CD4-positive, alpha-beta T cell treated with Interleukin-6 for 4 hours (primary cell): ENCODE results near the gene COBLL1.
"Not testable (repeated sequence)": the region's sequence is repeated elsewhere in the genome, so short reads cannot be mapped to it uniquely, and the experiment has no call there.

Experiments
- DNase-seq: peaks from one replicate; pipeline ENCODE4 v3.0.0-alpha.2; 2020; ENCODE audit warnings: mixed read lengths

COBLL1 gene, protein sequence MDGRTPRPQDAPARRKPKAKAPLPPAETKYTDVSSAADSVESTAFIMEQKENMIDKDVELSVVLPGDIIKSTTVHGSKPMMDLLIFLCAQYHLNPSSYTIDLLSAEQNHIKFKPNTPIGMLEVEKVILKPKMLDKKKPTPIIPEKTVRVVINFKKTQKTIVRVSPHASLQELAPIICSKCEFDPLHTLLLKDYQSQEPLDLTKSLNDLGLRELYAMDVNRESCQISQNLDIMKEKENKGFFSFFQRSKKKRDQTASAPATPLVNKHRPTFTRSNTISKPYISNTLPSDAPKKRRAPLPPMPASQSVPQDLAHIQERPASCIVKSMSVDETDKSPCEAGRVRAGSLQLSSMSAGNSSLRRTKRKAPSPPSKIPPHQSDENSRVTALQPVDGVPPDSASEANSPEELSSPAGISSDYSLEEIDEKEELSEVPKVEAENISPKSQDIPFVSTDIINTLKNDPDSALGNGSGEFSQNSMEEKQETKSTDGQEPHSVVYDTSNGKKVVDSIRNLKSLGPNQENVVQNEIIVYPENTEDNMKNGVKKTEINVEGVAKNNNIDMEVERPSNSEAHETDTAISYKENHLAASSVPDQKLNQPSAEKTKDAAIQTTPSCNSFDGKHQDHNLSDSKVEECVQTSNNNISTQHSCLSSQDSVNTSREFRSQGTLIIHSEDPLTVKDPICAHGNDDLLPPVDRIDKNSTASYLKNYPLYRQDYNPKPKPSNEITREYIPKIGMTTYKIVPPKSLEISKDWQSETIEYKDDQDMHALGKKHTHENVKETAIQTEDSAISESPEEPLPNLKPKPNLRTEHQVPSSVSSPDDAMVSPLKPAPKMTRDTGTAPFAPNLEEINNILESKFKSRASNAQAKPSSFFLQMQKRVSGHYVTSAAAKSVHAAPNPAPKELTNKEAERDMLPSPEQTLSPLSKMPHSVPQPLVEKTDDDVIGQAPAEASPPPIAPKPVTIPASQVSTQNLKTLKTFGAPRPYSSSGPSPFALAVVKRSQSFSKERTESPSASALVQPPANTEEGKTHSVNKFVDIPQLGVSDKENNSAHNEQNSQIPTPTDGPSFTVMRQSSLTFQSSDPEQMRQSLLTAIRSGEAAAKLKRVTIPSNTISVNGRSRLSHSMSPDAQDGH

DNA sequence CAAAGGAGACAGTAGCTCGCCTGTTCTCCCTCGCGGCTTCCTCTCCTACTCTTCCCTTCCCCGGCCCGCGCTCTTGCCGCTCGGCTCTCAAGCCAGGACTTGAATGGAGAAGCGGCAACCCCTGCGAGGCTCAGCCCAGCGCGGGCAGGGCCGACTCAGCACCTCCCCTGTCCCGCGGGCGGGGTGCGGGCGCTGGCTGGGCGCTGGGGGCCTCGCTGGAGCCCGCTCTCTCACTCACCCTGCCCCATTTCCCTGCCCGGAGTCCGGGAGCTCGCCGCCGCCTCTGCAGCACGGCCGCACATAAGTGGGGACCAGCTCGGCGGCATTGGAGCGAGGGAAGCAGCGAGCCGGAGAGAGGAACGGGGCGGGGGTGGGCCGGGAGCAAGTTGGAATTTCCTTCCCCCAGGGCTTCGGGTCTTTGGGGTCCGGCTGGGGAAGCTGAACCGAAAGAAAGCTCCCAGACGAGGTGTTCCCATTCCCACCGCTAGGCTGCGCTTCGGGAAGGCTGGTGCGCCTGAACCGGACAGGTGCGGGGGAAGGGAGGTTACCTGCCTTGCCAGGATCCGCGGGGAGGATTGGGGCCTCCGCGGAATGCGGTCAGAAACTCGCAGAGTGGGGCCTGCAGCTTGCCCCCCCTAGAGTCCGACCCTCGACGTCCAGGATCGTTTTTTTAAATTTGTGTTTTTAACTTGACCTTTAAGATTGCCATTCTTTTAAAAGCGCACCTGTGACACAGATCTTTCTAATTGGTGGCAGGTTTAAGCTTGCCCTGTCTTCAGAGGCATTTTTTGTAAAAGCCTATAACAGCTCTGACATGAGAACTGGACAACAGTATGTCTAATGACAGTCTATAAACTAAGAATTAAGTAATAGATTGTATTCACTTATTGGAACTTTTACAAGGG lies at the start of gene COBLL1:
Gene COBLL1, minus strand, starts transcription at position 105 of the 905 bp plus-strand sequence. CDS start 627 bp downstream, outside the sequence.
- DNase-seq = peak; percentile 21

DNA sequence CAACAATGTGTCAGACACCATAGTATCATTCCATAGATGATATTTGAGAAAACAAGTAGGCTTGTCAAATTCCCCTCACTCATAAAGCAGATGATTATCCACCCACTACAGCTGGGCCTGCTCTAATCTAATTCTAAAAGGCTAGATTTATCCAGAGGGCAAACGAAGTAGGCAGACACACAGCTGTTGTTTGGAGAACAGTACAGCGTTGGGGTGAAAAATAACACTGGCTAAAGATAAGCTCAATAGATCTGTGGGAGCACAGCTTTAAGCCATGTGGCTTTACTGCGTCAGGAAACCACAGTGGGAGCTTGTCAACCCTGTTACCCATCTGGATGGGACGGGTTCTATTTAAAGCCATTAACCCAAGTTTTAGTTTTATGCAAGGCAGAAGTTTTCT lies 48.9 kb upstream of the COBLL1 start:
- DNase-seq = no peak

DNA sequence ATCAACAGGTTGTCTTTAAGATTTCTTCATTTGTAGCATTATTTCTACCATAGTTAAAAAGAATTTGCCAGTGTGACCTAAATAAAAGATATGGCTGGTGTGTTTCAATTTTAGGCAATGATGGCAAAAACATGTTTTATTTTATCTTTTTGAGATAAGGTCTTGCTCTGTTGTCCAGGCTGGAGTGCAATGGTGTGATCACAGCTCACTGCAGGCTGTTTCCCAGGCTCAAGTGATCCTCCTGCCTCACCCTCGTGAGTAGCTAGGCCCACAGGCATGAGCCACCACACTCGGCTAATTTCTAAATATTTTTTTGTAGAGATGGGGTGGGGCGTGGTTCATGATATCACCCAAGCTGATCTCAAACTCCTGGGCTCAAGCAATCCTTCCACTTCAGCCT lies 47.0 kb upstream of the COBLL1 start:
- DNase-seq = no peak

GRCh38 chr2:164887434-164888144 lies 46.0 kb upstream of the COBLL1 start:
- DNase-seq = no peak

DNA sequence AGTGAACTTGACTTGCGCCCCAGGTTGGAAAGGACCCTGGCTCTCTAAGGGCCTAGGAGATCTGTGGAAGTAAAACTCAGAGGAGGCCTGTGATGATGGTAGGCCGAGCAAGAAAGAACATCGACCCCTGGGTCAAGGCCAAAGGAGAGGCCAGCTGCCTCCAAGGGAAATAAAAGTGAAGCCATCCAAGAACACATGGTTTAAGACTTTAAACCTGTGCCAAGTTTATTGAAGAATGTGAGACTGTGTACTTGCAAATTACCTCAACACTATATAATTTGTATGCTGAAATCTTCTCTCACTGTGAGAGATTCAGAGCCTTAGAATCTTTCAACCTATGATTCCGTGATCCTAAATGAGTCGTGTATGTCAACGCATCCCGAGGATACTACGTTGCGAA lies 40.7 kb upstream of the COBLL1 start:
- DNase-seq = no peak

- DNase-seq = no peak
Observed at GRCh38 chr2:164881524-164881923, 39.9 kb upstream of the COBLL1 start.

- no peak for DNase-seq
Observed at GRCh38 chr2:164879901-164880535, 38.4 kb upstream of the COBLL1 start.

GRCh38 chr2:164877927-164878326 lies 36.3 kb upstream of the COBLL1 start:
- DNase-seq = no peak

- DNase-seq = no peak
Observed at GRCh38 chr2:164877169-164877568, 35.5 kb upstream of the COBLL1 start.

DNA sequence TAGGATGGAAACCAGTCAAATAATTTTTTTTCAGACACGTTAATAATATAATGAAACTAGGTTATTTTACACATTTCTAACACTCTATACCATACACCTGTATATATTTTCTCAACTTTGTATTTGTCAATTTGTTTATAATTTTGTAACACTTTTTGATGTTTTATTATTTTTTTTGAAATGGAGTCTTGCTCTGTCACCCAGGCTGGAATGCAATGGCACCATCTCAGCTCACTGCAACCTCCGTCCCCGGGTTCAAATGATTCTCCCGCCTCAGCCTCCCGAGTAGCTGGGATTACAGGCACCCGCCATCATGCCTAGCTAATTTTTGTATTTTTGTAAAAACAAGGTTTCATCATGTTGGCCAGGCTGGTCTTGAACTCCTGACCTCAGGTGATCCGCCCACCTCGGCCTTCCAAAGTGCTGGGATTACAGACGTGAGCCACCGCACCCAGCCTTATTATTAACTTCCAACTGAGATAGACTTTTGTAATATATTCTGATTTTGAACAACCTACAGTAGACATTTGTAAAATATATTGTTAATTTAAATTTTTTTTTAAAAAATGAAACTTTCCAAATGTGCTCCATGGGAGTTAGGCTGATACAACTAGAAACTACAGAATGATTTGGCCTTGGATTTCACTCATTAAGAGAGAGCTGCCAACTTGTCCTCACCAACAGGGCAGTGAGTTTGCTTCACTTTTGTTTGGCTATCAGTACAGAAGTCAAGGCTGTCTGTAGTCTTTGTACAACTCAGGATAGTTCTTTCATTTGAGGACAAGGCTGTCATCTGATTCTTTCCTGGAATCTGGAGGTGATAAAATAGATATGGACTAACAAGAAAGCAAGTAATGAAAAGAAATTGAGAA lies 33.9 kb upstream of the COBLL1 start:
- no peak for DNase-seq

- no peak for DNase-seq
Observed at GRCh38 chr2:164873210-164873908, 31.7 kb upstream of the COBLL1 start.

GRCh38 chr2:164871404-164871803 lies 29.8 kb upstream of the COBLL1 start:
- DNase-seq = no peak

GRCh38 chr2:164869420-164869772 lies 27.8 kb upstream of the COBLL1 start:
- DNase-seq = no peak

DNA sequence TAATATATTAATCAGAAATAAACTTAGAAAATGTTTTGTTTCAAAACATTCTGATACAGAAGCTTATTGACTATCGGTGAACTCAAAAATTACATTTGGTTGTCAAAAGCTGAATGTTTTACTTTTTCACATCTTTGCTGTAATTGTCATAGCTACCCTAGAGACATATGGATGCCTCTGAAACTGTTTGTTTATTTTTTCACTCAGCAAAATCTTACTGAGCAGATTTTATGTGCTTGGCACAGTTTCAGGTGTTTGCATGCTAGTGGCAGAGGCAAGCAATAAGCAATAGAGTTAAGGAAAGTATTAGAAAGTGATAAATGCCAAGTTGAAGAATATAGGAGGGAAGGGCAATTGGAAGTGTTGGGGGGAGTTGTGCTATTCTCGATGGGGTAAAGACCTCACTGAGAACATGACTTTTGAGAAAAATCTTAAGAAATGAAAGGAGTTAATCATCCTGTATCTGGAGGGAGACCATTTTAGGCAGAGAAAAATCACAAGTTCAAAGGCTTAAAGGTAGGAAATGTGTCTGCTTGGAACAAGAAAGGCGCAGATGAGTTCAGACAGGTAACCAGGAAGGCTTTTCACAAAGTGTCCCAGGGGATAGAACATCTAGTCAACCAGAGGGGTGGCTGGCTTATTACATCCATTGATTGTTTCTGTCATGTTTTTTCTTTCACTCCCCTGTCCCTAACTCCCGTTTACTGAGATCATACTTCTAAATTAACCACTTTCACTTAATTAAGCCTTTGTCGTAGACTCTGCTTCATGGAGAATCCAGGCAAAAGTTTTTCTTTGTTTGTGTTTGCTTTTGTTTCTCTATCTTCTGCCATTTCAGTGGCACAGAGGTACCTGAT lies 27.2 kb upstream of the COBLL1 start:
- no peak for DNase-seq

DNA sequence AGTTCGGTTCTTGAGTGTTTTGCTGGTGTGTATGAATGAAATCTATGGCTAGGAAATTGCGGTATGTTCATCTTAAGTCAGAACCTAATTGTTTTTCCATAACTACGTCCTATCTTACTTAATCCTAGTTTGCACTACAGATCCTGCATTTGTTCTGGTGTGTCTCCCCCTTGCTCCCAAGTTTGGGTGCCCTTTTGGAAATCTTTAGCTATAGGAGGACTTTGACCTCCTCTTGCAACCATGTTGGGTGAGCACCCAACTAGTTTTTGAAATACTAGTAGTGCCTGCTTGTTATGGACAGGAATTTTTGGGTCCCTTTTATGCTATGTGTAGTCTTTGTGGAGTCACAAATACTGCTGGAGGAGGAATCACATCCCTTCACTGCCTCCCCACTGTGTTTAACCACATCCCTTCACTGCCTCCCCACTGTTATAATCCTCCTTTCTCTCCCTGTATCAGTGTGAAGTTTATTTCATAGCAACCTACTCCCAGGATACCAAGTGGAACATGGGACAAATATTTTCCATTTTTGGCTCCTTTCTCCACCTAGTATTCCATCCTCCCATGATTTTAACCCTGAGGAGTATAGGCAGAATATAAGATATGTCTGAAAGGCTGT lies 26.3 kb upstream of the COBLL1 start:
- no peak for DNase-seq

- not testable (repeated sequence) for DNase-seq
Observed at GRCh38 chr2:164866381-164866780, 24.8 kb upstream of the COBLL1 start.

DNA sequence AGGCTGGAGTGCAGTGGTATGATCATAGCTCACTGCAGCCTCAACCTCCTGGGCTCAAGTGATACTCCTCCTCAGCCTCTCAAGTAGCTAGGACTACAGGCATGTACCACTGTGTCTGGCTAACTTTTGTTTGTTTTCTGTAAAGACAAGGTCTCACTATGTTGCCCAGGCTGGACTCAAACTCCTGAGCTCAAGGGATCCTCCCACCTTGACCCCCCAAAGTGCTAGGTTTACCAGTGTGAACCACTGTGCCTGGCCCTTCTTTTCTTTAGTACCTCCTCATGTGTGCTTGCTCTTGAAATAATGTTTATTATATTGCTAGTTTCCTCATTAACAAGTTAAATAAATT lies 19.0 kb upstream of the COBLL1 start:
- DNase-seq = no peak
